Measurements from ENCODE around the gene C1orf226. TPM values are rescaled to one million over a fixed set of nuclear protein-coding genes. Genes with fewer than 3 reads are reported as not detected.

Gene C1orf226
- total RNA-seq, 1 donor from 2014 or later, result 9.8 TPM

DNA sequence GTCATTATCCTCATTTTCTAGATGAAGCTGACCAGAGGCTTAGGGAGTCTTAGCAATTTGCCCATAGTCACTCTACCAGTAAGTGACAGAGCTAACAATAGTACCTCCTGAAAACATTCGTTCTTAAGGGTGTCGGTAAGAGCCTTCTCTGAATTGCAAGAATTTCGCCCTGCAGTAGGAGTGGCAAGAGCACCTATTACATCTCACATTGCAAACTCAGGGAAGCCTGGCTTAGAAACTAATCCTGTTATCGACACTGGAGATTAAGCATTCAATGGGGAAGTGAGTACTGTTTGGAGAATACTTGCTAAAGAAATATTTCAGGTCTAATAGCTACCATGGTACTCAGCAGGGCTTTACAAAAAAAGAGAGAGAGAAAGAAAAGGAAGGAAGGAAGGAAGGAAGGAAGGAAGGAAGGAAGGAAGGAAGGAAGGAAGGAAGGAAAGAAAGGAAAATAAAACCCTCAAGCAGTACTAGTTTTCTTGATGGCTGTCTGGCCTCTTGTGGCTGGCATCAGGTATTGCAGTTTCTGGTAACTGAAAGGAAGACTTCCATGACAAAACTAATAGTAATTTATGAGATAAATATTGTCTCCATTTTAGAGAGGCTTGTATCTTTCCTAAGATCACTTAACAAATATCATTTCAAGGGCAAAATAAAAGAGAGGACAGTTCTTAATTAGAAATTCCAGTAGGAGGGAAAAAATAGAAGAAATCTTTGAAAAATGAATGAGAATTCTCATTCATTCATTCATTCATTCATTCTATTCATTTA lies 10.4 kb downstream of the C1orf226 start:
- Mint-ChIP-seq H3K4me1 (peaks cover 30% of the 10 kb centered on the region), H3K27ac (ENCODE audit: unreplicated experiment) (no peak overlapping the region), H3K36me3 (ENCODE audit: low read depth) (no peaks in the 10 kb centered on the region), H3K9me3 (no peaks in the 10 kb centered on the region), H3K4me3 (no peak overlapping the region), H3K27me3 (ENCODE audit: low read depth) (peaks cover 10% of the 10 kb centered on the region)
- no peak for DNase-seq (ENCODE audit: low read depth, low spot score)
- TF ChIP-seq CTCF (conservative IDR thresholded peaks at IDR 0.05), result peak; percentile 81

DNA sequence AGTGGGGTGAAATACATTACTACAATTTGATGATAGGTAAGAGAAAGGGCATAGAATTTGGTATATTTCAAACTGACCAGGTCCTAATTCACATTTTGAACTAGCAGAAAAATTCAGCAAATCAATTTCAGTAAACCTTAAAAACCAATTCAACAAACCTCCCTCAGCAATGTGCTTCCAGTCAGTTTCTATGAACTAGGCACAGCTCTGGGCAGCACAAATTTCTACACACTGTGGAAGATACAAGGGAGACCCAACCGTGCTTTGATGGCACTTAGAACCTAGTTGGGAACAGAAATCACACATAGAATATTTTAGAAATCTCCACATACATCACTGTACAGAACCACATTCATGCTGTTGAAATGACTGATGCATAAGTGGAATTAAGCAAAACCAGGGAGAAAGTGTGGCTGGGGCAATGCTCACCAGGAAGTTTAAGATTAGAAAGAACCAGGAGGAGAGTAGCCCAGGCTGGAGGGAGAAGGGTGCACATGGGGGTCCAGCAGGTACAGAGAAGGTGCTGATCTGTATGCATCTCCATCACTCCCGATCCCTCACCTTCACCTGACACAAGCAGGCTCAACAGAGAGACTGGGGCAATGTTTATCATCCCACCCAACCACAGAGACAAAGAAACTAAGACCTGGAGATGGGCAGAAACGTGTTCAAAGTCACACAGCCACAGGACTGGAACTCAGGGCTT lies 14.8 kb downstream of the C1orf226 start:
- Mint-ChIP-seq H3K27me3 (ENCODE audit: low read depth) (peaks cover 21% of the 10 kb centered on the region), H3K9me3 (no peaks in the 10 kb centered on the region), H3K4me1 (peaks cover 25% of the 10 kb centered on the region), H3K4me3 (no peak overlapping the region), H3K27ac (ENCODE audit: unreplicated experiment) (no peak overlapping the region), H3K36me3 (ENCODE audit: low read depth) (no peaks in the 10 kb centered on the region)
- TF ChIP-seq CTCF (conservative IDR thresholded peaks at IDR 0.05), result no peak
- DNase-seq (ENCODE audit: low read depth, low spot score), result no peak

DNA sequence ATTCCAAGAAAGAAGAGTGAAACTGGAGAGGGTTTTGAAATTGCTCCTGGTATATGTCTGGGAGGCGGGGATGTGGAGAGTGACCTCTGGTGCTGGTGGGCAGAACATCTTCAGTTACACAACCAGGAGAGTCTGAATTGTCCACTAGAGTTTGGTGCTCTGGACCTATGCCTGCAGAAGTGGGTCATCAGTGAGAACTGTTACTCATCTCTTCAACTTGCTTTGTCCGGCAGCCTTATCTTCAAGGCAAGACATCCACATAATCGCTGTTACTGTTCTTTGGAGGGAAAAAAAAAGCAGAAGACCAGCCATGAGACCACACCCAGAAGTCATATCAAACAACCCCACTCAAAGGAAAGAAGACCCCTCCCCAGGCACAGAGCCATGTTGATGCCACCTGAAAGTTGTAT lies 15.5 kb downstream of the C1orf226 start:
- Mint-ChIP-seq H3K4me3 (no peak overlapping the region), H3K27me3 (ENCODE audit: low read depth) (peaks cover 21% of the 10 kb centered on the region), H3K9me3 (no peaks in the 10 kb centered on the region), H3K27ac (ENCODE audit: unreplicated experiment) (no peak overlapping the region), H3K36me3 (ENCODE audit: low read depth) (no peaks in the 10 kb centered on the region), H3K4me1 (peaks cover 18% of the 10 kb centered on the region)
- no peak for TF ChIP-seq CTCF (conservative IDR thresholded peaks at IDR 0.05)
- no peak for DNase-seq (ENCODE audit: low read depth, low spot score)

GRCh38 chr1:162397943-162398560 lies 16.5 kb downstream of the C1orf226 start:
- no peaks in the 10 kb centered on the region for H3K36me3 Mint-ChIP-seq (ENCODE audit: low read depth)
- no peak overlapping the region for H3K4me3 Mint-ChIP-seq
- peaks cover 21% of the 10 kb centered on the region for H3K27me3 Mint-ChIP-seq (ENCODE audit: low read depth)
- H3K4me1 Mint-ChIP-seq, result peaks cover 16% of the 10 kb centered on the region
- TF ChIP-seq CTCF (conservative IDR thresholded peaks at IDR 0.05), result no peak
- DNase-seq (ENCODE audit: low read depth, low spot score), result no peak
- H3K27ac Mint-ChIP-seq (ENCODE audit: unreplicated experiment), result no peak overlapping the region
- H3K9me3 Mint-ChIP-seq, result no peaks in the 10 kb centered on the region

- Mint-ChIP-seq H3K36me3 (ENCODE audit: low read depth) (no peaks in the 10 kb centered on the region), H3K27ac (ENCODE audit: unreplicated experiment) (no peak overlapping the region), H3K4me1 (peaks cover 16% of the 10 kb centered on the region), H3K27me3 (ENCODE audit: low read depth) (peaks cover 21% of the 10 kb centered on the region), H3K4me3 (no peak overlapping the region), H3K9me3 (no peaks in the 10 kb centered on the region)
- TF ChIP-seq CTCF (conservative IDR thresholded peaks at IDR 0.05), result no peak
- DNase-seq (ENCODE audit: low read depth, low spot score), result no peak
These were observed 17.6 kb downstream of the C1orf226 start for GRCh38 chr1:162398999-162399580.
